OCI-M1 (cell line): ENCODE data around the gene GPR183.

ENCODE experiments used
- DNase-seq: peaks from one replicate; lab custom pipeline; 2025; lab: John Stamatoyannopoulos, UW

The GPR183 gene

GRCh38 chr13:99295488-99296252, 11.5 kb downstream of the GPR183 start:
- no peak for DNase-seq

- no peak for DNase-seq
These were observed 12.2 kb downstream of the GPR183 start for GRCh38 chr13:99294958-99295357.

GRCh38 chr13:99294198-99294597, 13.0 kb downstream of the GPR183 start:
- DNase-seq: no peak

GRCh38 chr13:99293178-99293577, 14.0 kb downstream of the GPR183 start:
- no peak for DNase-seq

GRCh38 chr13:99290894-99291293, 16.3 kb downstream of the GPR183 start:
- DNase-seq: no peak

- no peak for DNase-seq
These were observed 17.4 kb downstream of the GPR183 start for GRCh38 chr13:99289674-99290337.

- no peak for DNase-seq
These were observed 17.9 kb downstream of the GPR183 start for GRCh38 chr13:99289271-99289670.

GRCh38 chr13:99288089-99288488, 19.1 kb downstream of the GPR183 start:
- no peak for DNase-seq

- DNase-seq: no peak
These were observed 19.6 kb downstream of the GPR183 start for GRCh38 chr13:99287551-99287950.

GRCh38 chr13:99285432-99286182, 21.6 kb downstream of the GPR183 start:
- no peak for DNase-seq

GRCh38 chr13:99282264-99283231, 24.7 kb downstream of the GPR183 start:
- DNase-seq: no peak

GRCh38 chr13:99281811-99282263, 25.4 kb downstream of the GPR183 start:
- DNase-seq: no peak

- no peak for DNase-seq
These were observed 27.0 kb downstream of the GPR183 start for GRCh38 chr13:99280166-99280565.

GRCh38 chr13:99279637-99280036, 27.6 kb downstream of the GPR183 start:
- DNase-seq: no peak

GRCh38 chr13:99278843-99279242, 28.4 kb downstream of the GPR183 start:
- no peak for DNase-seq

GRCh38 chr13:99278200-99278599, 29.0 kb downstream of the GPR183 start:
- DNase-seq: peak; percentile 21

- DNase-seq: no peak
These were observed 29.6 kb downstream of the GPR183 start for GRCh38 chr13:99277629-99278028.

GRCh38 chr13:99276706-99277105, 30.5 kb downstream of the GPR183 start:
- DNase-seq: no peak

- DNase-seq: no peak
These were observed 32.1 kb downstream of the GPR183 start for GRCh38 chr13:99275093-99275469.

GRCh38 chr13:99273128-99273527, 34.1 kb downstream of the GPR183 start:
- DNase-seq: no peak

- no peak for DNase-seq
These were observed 34.7 kb downstream of the GPR183 start for GRCh38 chr13:99272481-99272880.

GRCh38 chr13:99271249-99271648, 36.0 kb downstream of the GPR183 start:
- DNase-seq: no peak
